ENCODE measurements around the gene NNT. TPM values are rescaled to one million over a fixed set of nuclear protein-coding genes. Genes with fewer than 3 reads are reported as not detected.
A peak's percentile ranks its signal among the peaks of the same experiment; 100 is the strongest.

NNT gene
- total and polyA plus RNA-seq, 9 of the 15 experiments (the other 6 are each of a cell fraction or from before 2014, with no cell fraction given), result 21.9 to 68.6 (median 42.2) TPM

DNA sequence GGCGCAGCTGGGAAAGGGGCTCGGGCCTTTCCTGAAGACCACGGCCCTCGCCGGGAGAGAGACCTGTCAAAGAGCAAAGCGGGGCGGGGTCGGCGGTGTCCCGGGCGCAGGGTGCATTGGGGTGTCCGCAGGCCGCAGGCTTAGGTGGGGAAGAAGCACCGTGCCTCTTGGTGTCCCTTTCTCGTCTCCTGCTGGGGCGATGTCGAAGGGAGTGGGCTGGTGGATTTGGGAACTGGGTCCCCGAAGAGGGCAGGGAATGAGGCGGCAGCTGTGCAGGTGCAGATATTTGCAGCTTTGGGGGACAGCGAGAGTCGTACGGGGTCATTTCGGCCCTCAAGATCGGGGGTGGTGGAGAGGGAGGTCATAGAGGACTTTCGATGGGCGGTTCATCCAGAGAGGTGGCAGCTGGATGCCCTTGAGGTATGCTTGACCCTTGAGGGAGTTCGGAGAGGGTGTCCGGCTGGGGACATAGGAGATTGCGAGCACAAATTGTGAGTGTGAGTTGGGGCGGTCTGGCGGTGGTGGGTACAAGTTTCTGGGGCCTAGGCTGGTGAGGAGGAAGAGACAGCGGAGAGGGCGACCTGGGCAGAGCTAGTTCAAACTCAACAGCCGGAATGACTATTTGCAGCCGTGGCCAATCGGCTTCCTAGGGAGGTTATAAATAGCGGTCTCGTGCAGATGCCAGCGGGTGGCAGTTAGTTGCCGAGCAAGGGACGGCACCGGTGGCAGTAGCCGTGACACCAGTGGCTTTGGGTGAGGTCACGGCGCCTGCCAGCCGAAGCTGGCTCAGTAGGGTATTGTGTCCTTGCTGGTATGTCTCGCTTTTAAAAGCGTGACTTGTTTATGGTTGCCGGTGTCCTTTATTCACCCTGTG is 601 bp downstream of the NNT start (continued):
- TF ChIP-seq, protein P1, sequence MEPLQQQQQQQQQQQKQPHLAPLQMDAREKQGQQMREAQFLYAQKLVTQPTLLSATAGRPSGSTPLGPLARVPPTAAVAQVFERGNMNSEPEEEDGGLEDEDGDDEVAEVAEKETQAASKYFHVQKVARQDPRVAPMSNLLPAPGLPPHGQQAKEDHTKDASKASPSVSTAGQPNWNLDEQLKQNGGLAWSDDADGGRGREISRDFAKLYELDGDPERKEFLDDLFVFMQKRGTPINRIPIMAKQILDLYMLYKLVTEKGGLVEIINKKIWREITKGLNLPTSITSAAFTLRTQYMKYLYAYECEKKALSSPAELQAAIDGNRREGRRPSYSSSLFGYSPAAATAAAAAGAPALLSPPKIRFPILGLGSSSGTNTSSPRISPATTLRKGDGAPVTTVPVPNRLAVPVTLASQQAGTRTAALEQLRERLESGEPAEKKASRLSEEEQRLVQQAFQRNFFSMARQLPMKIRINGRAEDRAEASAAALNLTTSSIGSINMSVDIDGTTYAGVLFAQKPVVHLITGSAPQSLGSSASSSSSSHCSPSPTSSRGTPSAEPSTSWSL (CRISPR knock-in tag; IDR thresholded peaks at IDR 0.05; ENCODE audit: borderline replicate concordance), result 0 out of 2 replicates have a peak, but pooled peaks have one; percentile 42
- TF ChIP-seq, protein P2, sequence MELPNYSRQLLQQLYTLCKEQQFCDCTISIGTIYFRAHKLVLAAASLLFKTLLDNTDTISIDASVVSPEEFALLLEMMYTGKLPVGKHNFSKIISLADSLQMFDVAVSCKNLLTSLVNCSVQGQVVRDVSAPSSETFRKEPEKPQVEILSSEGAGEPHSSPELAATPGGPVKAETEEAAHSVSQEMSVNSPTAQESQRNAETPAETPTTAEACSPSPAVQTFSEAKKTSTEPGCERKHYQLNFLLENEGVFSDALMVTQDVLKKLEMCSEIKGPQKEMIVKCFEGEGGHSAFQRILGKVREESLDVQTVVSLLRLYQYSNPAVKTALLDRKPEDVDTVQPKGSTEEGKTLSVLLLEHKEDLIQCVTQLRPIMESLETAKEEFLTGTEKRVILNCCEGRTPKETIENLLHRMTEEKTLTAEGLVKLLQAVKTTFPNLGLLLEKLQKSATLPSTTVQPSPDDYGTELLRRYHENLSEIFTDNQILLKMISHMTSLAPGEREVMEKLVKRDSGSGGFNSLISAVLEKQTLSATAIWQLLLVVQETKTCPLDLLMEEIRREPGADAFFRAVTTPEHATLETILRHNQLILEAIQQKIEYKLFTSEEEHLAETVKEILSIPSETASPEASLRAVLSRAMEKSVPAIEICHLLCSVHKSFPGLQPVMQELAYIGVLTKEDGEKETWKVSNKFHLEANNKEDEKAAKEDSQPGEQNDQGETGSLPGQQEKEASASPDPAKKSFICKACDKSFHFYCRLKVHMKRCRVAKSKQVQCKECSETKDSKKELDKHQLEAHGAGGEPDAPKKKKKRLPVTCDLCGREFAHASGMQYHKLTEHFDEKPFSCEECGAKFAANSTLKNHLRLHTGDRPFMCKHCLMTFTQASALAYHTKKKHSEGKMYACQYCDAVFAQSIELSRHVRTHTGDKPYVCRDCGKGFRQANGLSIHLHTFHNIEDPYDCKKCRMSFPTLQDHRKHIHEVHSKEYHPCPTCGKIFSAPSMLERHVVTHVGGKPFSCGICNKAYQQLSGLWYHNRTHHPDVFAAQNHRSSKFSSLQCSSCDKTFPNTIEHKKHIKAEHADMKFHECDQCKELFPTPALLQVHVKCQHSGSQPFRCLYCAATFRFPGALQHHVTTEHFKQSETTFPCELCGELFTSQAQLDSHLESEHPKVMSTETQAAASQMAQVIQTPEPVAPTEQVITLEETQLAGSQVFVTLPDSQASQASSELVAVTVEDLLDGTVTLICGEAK (IDR thresholded peaks at IDR 0.05), result peak; percentile 43; the same call in 1 of the 2 replicates
- TF ChIP-seq, protein P2 (CRISPR knock-in tag; IDR thresholded peaks at IDR 0.05), result no peak
- TF ChIP-seq SMAD1 (IDR thresholded peaks at IDR 0.05; ENCODE audit: low read depth, low read length, partially characterized antibody) (no peak), BRCA1 (IDR thresholded peaks at IDR 0.05) (no peak), BRCA1 (CRISPR knock-in tag; IDR thresholded peaks at IDR 0.05) (0 out of 2 replicates have a peak, but pooled peaks have one; percentile 20), MEF2A (IDR thresholded peaks at IDR 0.05; ENCODE audit: control insufficient read depth, low read depth, low read length) (no peak), ZNF589 (CRISPR knock-in tag; IDR thresholded peaks at IDR 0.05; ENCODE audit: low read depth) (no peak), ESRRA (IDR thresholded peaks at IDR 0.05; ENCODE audit: borderline replicate concordance, low read depth) (peak; percentile 61; the same call in 1 of the 2 replicates), ELF1 (tag; IDR thresholded peaks at IDR 0.05) (peak; percentile 80), NR2C1 (IDR thresholded peaks at IDR 0.05) (peak; percentile 34; the same call in 1 of the 2 replicates), NR2C1 (tag; IDR thresholded peaks at IDR 0.05) (no peak)
- TF ChIP-seq, protein P3, sequence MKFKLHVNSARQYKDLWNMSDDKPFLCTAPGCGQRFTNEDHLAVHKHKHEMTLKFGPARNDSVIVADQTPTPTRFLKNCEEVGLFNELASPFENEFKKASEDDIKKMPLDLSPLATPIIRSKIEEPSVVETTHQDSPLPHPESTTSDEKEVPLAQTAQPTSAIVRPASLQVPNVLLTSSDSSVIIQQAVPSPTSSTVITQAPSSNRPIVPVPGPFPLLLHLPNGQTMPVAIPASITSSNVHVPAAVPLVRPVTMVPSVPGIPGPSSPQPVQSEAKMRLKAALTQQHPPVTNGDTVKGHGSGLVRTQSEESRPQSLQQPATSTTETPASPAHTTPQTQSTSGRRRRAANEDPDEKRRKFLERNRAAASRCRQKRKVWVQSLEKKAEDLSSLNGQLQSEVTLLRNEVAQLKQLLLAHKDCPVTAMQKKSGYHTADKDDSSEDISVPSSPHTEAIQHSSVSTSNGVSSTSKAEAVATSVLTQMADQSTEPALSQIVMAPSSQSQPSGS (CRISPR knock-in tag; IDR thresholded peaks at IDR 0.05), result 0 out of 2 replicates have a peak, but pooled peaks have one; percentile 46

Data from K562 (cell line).